Right lobe of liver (tissue), 6 donors: ENCODE measurements around the gene HRH2. TPM values are rescaled to one million over a fixed set of nuclear protein-coding genes. Genes with fewer than 3 reads are reported as not detected.
A peak's percentile ranks its signal among the peaks of the same experiment; 100 is the strongest.

ENCODE experiments used
- ATAC-seq, 4 donors: fragments of 200-7000 bp; cut with Tn5 transposase; one replicate each; pipeline ENCODE4 v1.9.1; 2020; ENCODE audit warnings: mild to moderate bottlenecking in 4 of 4, moderate library complexity in 4 of 4
- DNase-seq, 3 donors: peaks; one replicate each; pipeline ENCODE4 v3.0.0-alpha.2; 2020
- H3K27ac ChIP-seq, 3 donors: fragments of 200-600 bp; one replicate each; pipeline ENCODE4 v1.8.0; 2022
- H3K27me3 ChIP-seq, 2 donors: fragments of 200-600 bp; one replicate each; pipeline ENCODE4 v1.8.0; 2022
- H3K36me3 ChIP-seq, 4 donors: fragments of 200-600 bp; sonication (generic) in 1 of 4; one replicate each; pipeline versions ENCODE4 v1.5.1 to v1.8.0; 2017 to 2022; ENCODE audit warnings: control low read depth in 1 of 4
- H3K4me1 ChIP-seq, 4 donors: fragments of 200-600 bp; sonication (generic) in 1 of 4; one replicate each; pipeline versions ENCODE4 v1.5.1 to v1.8.0; 2017 to 2022; ENCODE audit warnings: control low read depth in 1 of 4
- H3K4me3 ChIP-seq, 3 donors: fragments of 200-600 bp; one replicate each; pipeline ENCODE4 v1.8.0; 2022
- H3K9me3 ChIP-seq, 4 donors: fragments of 200-600 bp; sonication (generic) in 1 of 4; one replicate each; pipeline versions ENCODE4 v1.5.1 to v1.8.0; 2017 to 2022; ENCODE audit warnings: control low read depth in 1 of 4
- POLR2A ChIP-seq: fragments of 450-650 bp; IDR thresholded peaks from one replicate; pipeline ENCODE4 v1.6.1; 2017; ENCODE audit warnings: antibody characterized with exemption, mild to moderate bottlenecking
- WGBS: methylation state at CpG from one replicate; pipeline ENCODE4 v1.1.6; 2018; ENCODE audit warnings: low coverage, low lambda C conversion rate; ENCODE audit not compliant: insufficient coverage; ENCODE audit errors: missing lambda C conversion rate; 5-methylcytosine and 5-hydroxymethylcytosine counted together
- intact Hi-C, 2 donors: fragments of 100-400 bp; cut with DNase I; formaldehyde crosslinking; loops; one replicate each; pipeline versions ENCODE4 v1.11.2 to v1.14.1; 2022
- total RNA-seq, 6 experiments: library from RNA; depleted of rRNA in 2 of 6; stranded (reverse); fragments of >200 nt in 2 of 6; fragmentation: NEBNext Ultra II Directional in 3 of 6; extraction: Animal tissue kit (Norgen Biotek cat#: 25700) in 3 of 6; gene quantifications; one replicate each; pipeline versions ENCODE4 v1.1.0 to v1.2.4, GENCODE V29; 2016 to 2023
- TF ChIP-seq, protein P1 (sequence below), 4 donors: fragments of 200-600 bp in 3 of 4; fragments of 450-650 bp in 1 of 4; IDR thresholded peaks; one replicate each; pipeline versions ENCODE4 v1.5.1 to v1.8.0; 2016 to 2022; ENCODE audit warnings: antibody characterized with exemption in 4 of 4, mild to moderate bottlenecking in 2 of 4
- donor health status: DM: no; HTN: yes; CAD: no.
- donor health status: DM: no; HTN: no; CAD: no.
- donor health status: DM: no; HTN: no; CAD: no.
- donor health status: DM: no; HTN: yes; CAD: no.
- donor health status: DM: no; HTN: yes; CAD: no.

The HRH2 gene
- total RNA-seq, 6 experiments from 2014 or later, result 0.29 to 2.5 (median 0.87) TPM

DNA sequence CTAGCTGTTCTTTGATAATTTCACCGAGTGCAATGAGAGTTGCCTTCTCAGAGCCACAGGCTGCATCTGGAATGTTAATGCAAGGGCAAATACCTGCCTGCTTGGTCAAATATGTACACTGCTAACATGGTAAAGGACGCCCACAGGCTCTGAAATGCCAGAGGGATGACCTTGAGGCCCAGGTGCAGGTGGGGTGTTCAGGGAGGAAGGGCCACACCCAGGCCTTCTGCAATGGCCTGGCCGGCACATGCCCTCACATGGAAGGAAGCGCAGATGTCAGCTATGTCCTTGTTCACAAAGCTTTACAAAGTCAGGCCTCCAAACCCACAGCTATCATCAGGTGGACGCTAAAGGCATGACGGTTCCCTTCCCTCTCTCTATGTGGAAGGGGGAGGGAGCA, 48.6 kb downstream of the HRH2 start:
- Histone ChIP-seq H3K4me3 (no peak overlapping the region), H3K27me3 (no peaks in the 10 kb centered on the region), H3K36me3 (no peaks in the 10 kb centered on the region), H3K4me1 (no peaks in the 10 kb centered on the region), H3K27ac (no peak overlapping the region), H3K9me3 (no peaks in the 10 kb centered on the region)
- no peak for ATAC-seq
- intact Hi-C loops, result loop anchor here in 1 of 2 donors (10.0 kb wide), 1 partner anchor 172 kb away; no protein-coding TSS in a partner anchor
- 50% methylated on average over 4 of the region's 6 CpGs for WGBS
- TF ChIP-seq, protein P1, sequence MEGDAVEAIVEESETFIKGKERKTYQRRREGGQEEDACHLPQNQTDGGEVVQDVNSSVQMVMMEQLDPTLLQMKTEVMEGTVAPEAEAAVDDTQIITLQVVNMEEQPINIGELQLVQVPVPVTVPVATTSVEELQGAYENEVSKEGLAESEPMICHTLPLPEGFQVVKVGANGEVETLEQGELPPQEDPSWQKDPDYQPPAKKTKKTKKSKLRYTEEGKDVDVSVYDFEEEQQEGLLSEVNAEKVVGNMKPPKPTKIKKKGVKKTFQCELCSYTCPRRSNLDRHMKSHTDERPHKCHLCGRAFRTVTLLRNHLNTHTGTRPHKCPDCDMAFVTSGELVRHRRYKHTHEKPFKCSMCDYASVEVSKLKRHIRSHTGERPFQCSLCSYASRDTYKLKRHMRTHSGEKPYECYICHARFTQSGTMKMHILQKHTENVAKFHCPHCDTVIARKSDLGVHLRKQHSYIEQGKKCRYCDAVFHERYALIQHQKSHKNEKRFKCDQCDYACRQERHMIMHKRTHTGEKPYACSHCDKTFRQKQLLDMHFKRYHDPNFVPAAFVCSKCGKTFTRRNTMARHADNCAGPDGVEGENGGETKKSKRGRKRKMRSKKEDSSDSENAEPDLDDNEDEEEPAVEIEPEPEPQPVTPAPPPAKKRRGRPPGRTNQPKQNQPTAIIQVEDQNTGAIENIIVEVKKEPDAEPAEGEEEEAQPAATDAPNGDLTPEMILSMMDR (IDR thresholded peaks at IDR 0.05), result no peak
- TF ChIP-seq POLR2A, result no peak
- DNase-seq, result no peak

DNA sequence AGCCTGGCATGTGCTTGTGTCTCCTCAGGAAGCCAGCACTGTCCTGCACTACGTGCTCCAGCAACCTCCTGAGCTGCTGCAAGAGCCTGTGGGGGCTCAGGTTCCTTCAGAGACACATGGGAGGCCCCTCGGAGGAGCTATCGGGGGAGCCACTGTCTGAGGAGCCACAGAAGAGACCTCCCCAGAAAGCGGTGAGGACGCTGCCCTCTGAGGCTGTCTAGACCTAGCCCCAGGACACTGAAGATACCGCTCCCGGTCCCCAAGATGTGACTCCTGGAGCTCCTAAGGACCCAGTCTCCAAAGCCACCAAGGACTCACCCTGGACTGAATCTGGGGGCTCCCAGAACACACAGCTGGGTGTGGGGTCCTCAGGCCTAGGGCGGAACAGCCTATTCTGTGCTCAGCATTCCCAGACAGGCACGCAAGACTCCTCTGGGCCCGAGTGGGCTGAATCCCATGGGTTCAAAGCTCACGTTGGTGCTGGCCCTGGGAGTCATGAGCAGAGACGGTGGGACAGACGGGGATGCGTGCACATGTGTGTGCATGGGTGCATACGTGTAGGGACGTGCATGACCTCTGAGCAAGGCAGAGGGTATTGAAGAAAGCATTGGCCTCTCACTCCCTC, 50.0 kb downstream of the HRH2 start:
- Histone ChIP-seq H3K27ac (no peak overlapping the region), H3K9me3 (no peaks in the 10 kb centered on the region), H3K4me3 (no peak overlapping the region), H3K27me3 (no peaks in the 10 kb centered on the region), H3K36me3 (no peaks in the 10 kb centered on the region), H3K4me1 (no peaks in the 10 kb centered on the region)
- TF ChIP-seq, protein P1 (IDR thresholded peaks at IDR 0.05), result no peak
- TF ChIP-seq POLR2A, result no peak
- DNase-seq (peak in 1 of 3 donors; percentile 45), ATAC-seq (no peak)
- intact Hi-C loops, result loop anchor here in 1 of 2 donors (10.0 kb wide), 1 partner anchor 173 kb away; no protein-coding TSS in a partner anchor
- WGBS, result 81% methylated on average over 9 of the region's 16 CpGs

DNA sequence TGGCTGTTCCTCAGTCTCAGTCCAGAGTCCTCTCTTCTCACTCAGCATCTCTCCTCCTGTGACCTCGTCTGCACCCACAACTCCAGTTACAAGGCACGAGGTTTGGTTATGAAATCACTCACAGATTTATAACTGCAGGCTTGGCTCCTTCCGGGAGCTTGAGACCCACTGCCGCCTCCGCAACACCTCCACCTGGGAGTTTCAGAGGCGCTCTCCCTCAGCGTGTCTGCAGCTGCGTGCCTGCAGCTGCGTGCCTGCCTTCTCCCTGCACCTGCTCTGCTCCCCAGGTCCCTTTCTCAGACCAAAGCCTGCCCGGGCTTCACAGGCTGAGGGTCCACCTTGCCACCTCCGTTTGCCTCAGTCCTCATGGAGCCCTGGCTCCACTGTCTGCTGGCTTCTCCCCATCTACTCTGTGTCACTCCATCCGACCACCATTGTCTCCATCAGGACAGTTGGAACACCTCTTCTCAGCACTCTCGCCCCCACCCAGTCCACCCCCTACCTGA, 51.5 kb downstream of the HRH2 start:
- no peak for TF ChIP-seq POLR2A
- TF ChIP-seq, protein P1 (IDR thresholded peaks at IDR 0.05), result no peak
- Histone ChIP-seq H3K4me1 (no peaks in the 10 kb centered on the region), H3K9me3 (no peaks in the 10 kb centered on the region), H3K27me3 (no peaks in the 10 kb centered on the region), H3K36me3 (no peaks in the 10 kb centered on the region), H3K27ac (no peak overlapping the region), H3K4me3 (no peak overlapping the region)
- DNase-seq (peak in 1 of 3 donors; percentile 23), ATAC-seq (no peak)
- intact Hi-C loops, result loop anchor here in 1 of 2 donors (10.0 kb wide), 1 partner anchor 175 kb away; no protein-coding TSS in a partner anchor
- WGBS, result 57% methylated on average over 8 of the region's 13 CpGs

DNA sequence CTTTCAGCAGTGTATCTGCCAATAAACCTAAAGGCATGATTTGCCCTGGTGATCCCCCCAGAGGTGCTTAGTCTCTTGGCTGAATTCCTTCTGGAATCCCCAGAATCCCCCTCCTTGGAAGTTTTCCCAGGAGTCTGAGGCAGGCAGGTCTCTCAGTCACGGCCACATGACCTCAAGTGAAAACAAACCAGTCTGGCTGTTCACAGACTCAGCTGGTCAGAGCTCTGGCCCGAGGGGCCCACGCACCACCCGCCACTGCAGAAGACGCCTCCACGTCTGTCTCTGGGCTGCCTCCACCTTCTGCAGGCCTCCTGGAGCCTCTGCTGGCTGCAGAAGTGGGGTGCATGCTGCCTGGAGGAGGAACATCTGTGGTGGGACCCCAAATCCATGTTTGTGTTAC, 52.5 kb downstream of the HRH2 start:
- ATAC-seq (no peak), DNase-seq (peak in 1 of 3 donors; percentile 41)
- intact Hi-C loops, result loop anchor here in 1 of 2 donors (10.0 kb wide), 1 partner anchor 166 kb away; no protein-coding TSS in a partner anchor
- Histone ChIP-seq H3K27ac (no peak overlapping the region), H3K4me3 (no peak overlapping the region), H3K36me3 (no peaks in the 10 kb centered on the region), H3K27me3 (no peaks in the 10 kb centered on the region), H3K9me3 (no peaks in the 10 kb centered on the region), H3K4me1 (no peaks in the 10 kb centered on the region)
- no CpG with 5 or more reads among the region's 6 CpGs for WGBS
- TF ChIP-seq, protein P1 (IDR thresholded peaks at IDR 0.05), result no peak
- TF ChIP-seq POLR2A, result no peak
